Measurements from ENCODE around the gene MYOM1.

The MYOM1 gene

DNA sequence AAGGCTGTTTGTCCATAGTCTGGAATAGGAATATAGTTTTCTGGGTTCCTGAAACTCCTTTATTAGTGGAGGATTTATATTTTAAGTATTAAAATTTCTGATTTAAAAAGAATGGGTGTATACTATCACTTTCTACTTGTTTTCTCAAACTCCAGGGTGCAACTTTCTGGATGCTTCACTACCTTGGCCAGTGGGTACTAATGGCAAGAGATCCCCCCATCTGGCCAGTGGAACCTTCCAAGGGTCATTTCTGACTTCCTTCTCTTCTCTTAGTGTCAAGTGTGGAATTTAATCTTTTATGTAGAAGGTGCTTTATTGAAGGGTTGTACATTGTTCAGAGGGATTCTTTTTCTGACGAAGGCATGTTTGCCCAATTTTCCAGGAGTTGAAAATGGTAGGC lies 120.4 kb downstream of the MYOM1 start:
- Histone ChIP-seq H3K9ac (ENCODE audit: insufficient read length) (no peak overlapping the region), H3K4me3 (no peak overlapping the region), H3K36me3 (ENCODE audit: insufficient read depth, low read length) (no peaks in the 10 kb centered on the region), H3K27ac (no peak overlapping the region), H3K9me3 (ENCODE audit: low read depth, low read length) (no peaks in the 10 kb centered on the region)
- no peak for TF ChIP-seq FOXP2 (optimal IDR thresholded peaks at IDR 0.05; ENCODE audit: control extremely low read depth, extremely low read length, insufficient read depth)
- no peak for TF ChIP-seq EZH2 (IDR thresholded peaks at IDR 0.05)
- TF ChIP-seq POLR2AphosphoS5 (IDR thresholded peaks at IDR 0.05; ENCODE audit: borderline replicate concordance, low read depth, low read length): no peak
- no peak for DNase-seq (ENCODE audit: low read depth, low spot score)

DNA sequence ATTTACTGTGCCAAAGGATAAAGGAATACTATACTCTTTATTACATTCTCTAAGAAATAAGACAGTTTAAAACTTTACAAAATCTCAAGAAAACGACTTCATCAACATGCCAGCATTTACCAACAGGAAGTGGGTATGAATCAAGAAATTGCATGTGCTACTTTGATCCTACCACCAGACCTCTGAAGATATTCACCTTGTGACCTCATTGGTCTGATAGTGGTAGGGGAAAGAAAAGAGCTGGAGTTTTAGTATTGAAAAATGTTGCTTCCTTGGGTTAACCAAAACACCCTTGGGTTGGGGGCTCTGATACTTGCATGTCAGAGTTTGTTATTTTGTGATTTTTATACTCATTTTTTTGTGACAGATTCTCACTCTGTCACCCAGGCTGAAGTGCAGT lies 122.7 kb downstream of the MYOM1 start:
- Histone ChIP-seq H3K36me3 (ENCODE audit: insufficient read depth, low read length) (no peaks in the 10 kb centered on the region), H3K9ac (ENCODE audit: insufficient read length) (no peak overlapping the region), H3K27ac (peak overlapping the region; percentile 4; the same call in 1 of the 2 replicates), H3K4me3 (peak overlapping the region; percentile 33; the same call in 1 of the 2 replicates), H3K9me3 (ENCODE audit: low read depth, low read length) (no peaks in the 10 kb centered on the region)
- no peak for DNase-seq (ENCODE audit: low read depth, low spot score)
- TF ChIP-seq EZH2 (IDR thresholded peaks at IDR 0.05): no peak
- no peak for TF ChIP-seq FOXP2 (optimal IDR thresholded peaks at IDR 0.05; ENCODE audit: control extremely low read depth, extremely low read length, insufficient read depth)
- no peak for TF ChIP-seq POLR2AphosphoS5 (IDR thresholded peaks at IDR 0.05; ENCODE audit: borderline replicate concordance, low read depth, low read length)

DNA sequence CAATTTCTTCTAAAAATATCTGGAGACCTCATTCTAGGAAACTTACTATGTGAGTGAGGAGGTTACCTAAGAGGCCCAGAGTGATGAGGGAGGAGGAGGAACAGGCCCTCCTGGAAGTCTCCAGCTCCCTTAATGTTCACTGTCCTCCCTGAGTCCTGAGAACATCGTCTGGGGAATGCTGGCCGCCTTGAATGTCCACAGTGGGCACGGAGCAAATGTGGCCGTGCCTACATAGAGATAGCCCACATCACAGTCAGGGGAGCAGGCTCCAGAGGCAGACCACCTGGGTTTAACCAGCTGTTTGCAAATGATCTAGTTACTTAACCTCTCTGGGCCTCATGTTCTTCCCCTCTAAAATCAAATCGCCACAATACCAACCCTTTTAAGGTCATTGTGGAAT lies 123.8 kb downstream of the MYOM1 start:
- no peak overlapping the region for H3K9ac ChIP-seq (ENCODE audit: insufficient read length)
- no peak overlapping the region for H3K27ac ChIP-seq
- no peak for DNase-seq (ENCODE audit: low read depth, low spot score)
- H3K4me3 ChIP-seq: no peak overlapping the region
- no peaks in the 10 kb centered on the region for H3K36me3 ChIP-seq (ENCODE audit: insufficient read depth, low read length)
- H3K9me3 ChIP-seq (ENCODE audit: low read depth, low read length): no peaks in the 10 kb centered on the region
- TF ChIP-seq EZH2 (IDR thresholded peaks at IDR 0.05) (no peak), FOXP2 (optimal IDR thresholded peaks at IDR 0.05; ENCODE audit: control extremely low read depth, extremely low read length, insufficient read depth) (no peak), POLR2AphosphoS5 (IDR thresholded peaks at IDR 0.05; ENCODE audit: borderline replicate concordance, low read depth, low read length) (no peak)

DNA sequence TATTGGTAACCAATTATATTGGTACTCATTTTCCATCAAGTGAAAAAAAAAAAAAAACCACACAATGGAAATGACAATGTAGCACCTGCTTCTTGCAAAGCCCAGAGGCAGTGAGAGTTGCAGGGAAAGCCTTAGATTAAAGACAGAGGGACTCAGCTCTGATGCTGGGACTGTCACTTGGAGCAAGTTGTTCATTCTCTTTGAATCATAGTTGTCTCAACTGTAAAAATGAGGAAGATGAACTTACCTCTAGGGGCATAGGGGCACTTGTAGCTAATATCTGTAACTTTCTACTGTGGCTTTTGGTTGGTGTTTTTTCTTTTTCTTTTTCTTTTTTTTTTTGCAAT lies 125.5 kb downstream of the MYOM1 start:
- H3K4me3 ChIP-seq: no peak overlapping the region
- no peak for TF ChIP-seq EZH2 (IDR thresholded peaks at IDR 0.05)
- H3K36me3 ChIP-seq (ENCODE audit: insufficient read depth, low read length): no peaks in the 10 kb centered on the region
- no peak for DNase-seq (ENCODE audit: low read depth, low spot score)
- no peak overlapping the region for H3K9ac ChIP-seq (ENCODE audit: insufficient read length)
- H3K9me3 ChIP-seq (ENCODE audit: low read depth, low read length): no peaks in the 10 kb centered on the region
- no peak overlapping the region; the same call in 1 of the 2 replicates for H3K27ac ChIP-seq

DNA sequence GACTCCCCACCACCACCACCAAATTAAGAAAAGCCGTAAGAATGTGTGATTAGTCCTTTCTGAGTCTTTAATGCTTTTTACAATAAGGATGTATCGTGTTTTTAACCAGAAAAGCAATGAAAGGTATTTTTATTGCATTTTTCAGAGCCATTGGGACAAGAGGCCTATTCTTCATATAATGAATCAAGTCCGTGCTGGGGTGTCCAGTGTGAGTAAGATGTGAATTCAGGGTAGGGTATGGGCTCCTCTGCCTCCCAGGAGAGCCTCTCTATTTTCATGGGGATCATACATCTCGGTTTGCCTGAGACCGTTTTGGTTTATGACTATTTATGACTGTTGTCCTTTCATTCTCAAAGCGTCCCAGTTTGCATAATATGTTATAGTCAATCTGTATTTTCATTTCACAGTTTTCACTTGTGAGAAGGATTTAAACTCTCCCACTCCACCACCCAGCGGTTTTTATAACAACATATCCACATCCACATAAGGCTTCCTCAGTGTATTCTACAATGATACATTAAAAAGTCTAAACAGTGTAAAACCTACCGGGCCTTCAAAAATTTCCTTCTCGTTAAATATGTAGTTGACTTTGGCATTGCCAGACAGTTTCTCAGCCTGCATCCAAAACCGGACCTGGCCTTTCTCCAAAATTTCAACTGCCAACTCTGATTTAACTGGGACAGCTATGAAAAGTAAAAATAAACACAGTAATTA lies 126.0 kb downstream of the MYOM1 start:
- TF ChIP-seq EZH2 (IDR thresholded peaks at IDR 0.05) (no peak), FOXP2 (optimal IDR thresholded peaks at IDR 0.05; ENCODE audit: control extremely low read depth, extremely low read length, insufficient read depth) (no peak), POLR2AphosphoS5 (IDR thresholded peaks at IDR 0.05; ENCODE audit: borderline replicate concordance, low read depth, low read length) (no peak)
- no peak overlapping the region for H3K9ac ChIP-seq (ENCODE audit: insufficient read length)
- no peak overlapping the region for H3K4me3 ChIP-seq
- DNase-seq (ENCODE audit: low read depth, low spot score): no peak
- H3K9me3 ChIP-seq (ENCODE audit: low read depth, low read length): no peaks in the 10 kb centered on the region
- no peak overlapping the region; the same call in 1 of the 2 replicates for H3K27ac ChIP-seq
- no peaks in the 10 kb centered on the region for H3K36me3 ChIP-seq (ENCODE audit: insufficient read depth, low read length)

DNA sequence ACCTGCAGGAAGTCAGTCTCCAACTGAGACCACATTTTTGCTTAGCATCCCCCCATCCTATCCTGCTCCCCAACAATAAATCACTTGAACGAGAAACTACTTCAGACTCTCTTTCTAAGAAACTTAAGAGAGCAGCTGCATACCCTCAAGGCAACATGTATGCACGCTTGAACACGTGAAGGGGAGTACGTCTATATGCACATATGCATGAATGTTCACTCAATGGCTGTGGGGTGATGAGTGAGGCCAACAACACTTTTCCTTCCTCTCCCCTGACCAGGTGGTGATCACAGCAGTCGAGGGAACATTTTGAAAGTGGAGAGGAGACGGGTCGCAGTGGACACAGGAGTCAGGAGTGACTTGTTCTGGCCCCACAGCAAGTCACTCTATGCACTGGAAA lies 127.0 kb downstream of the MYOM1 start:
- DNase-seq (ENCODE audit: low read depth, low spot score): no peak
- no peaks in the 10 kb centered on the region for H3K36me3 ChIP-seq (ENCODE audit: insufficient read depth, low read length)
- H3K4me3 ChIP-seq: no peak overlapping the region
- TF ChIP-seq POLR2AphosphoS5 (IDR thresholded peaks at IDR 0.05; ENCODE audit: borderline replicate concordance, low read depth, low read length) (no peak), EZH2 (IDR thresholded peaks at IDR 0.05) (no peak), FOXP2 (optimal IDR thresholded peaks at IDR 0.05; ENCODE audit: control extremely low read depth, extremely low read length, insufficient read depth) (no peak)
- no peak overlapping the region for H3K9ac ChIP-seq (ENCODE audit: insufficient read length)
- no peak overlapping the region for H3K27ac ChIP-seq
- H3K9me3 ChIP-seq (ENCODE audit: low read depth, low read length): no peaks in the 10 kb centered on the region

DNA sequence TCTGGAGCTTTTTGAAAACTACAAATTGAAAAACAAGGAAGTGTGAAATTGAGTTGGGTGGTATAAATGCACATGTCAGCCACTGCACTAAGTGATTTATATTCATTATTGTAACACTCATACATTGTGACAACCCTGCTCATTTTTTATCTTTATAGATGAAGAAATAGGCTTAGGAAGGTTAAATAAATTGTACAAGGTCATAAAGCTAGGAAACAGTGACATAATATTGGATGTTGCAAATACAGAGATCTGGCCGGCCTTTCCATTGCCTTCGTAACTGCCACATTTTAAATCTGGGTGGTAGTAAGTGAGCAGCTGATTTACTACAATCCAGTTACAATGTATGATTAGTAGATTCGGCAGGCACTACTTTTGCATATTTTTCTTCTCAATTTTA lies 130.2 kb downstream of the MYOM1 start:
- no peaks in the 10 kb centered on the region for H3K9me3 ChIP-seq (ENCODE audit: low read depth, low read length)

DNA sequence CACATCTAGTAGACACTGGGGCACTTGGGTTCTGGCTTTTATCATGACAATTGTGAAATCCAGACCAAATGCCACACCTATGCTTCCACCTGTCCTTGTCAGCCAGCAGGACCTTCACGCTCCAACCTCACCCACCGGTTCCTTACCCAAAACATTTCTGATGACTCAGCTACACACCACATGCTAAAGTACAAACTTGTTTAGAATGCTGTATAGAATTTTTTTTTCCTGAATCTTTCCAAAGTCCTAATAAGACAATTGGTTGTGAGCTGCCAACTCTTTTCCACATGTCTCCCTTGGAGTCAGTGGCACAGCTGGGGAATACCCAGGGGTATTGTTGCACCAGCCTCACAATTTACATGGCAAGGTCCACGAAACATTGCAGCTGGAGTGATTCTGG lies 131.3 kb downstream of the MYOM1 start:
- TF ChIP-seq EZH2 (IDR thresholded peaks at IDR 0.05) (no peak), POLR2AphosphoS5 (IDR thresholded peaks at IDR 0.05; ENCODE audit: borderline replicate concordance, low read depth, low read length) (no peak), FOXP2 (optimal IDR thresholded peaks at IDR 0.05; ENCODE audit: control extremely low read depth, extremely low read length, insufficient read depth) (no peak)
- Histone ChIP-seq H3K9me3 (ENCODE audit: low read depth, low read length) (no peaks in the 10 kb centered on the region), H3K9ac (ENCODE audit: insufficient read length) (no peak overlapping the region), H3K27ac (no peak overlapping the region), H3K36me3 (ENCODE audit: insufficient read depth, low read length) (no peaks in the 10 kb centered on the region), H3K4me3 (no peak overlapping the region)
- no peak for DNase-seq (ENCODE audit: low read depth, low spot score)

More for the DNA sequence above, 130.2 kb downstream of the MYOM1 start:
- Histone ChIP-seq H3K4me3 (no peak overlapping the region), H3K27ac (peak overlapping the region; percentile 61), H3K9ac (ENCODE audit: insufficient read length) (no peak overlapping the region), H3K36me3 (ENCODE audit: insufficient read depth, low read length) (no peaks in the 10 kb centered on the region)
- no peak for TF ChIP-seq FOXP2 (optimal IDR thresholded peaks at IDR 0.05; ENCODE audit: control extremely low read depth, extremely low read length, insufficient read depth)
- no peak for TF ChIP-seq POLR2AphosphoS5 (IDR thresholded peaks at IDR 0.05; ENCODE audit: borderline replicate concordance, low read depth, low read length)
- TF ChIP-seq EZH2 (IDR thresholded peaks at IDR 0.05): no peak
- no peak for DNase-seq (ENCODE audit: low read depth, low spot score)

DNA sequence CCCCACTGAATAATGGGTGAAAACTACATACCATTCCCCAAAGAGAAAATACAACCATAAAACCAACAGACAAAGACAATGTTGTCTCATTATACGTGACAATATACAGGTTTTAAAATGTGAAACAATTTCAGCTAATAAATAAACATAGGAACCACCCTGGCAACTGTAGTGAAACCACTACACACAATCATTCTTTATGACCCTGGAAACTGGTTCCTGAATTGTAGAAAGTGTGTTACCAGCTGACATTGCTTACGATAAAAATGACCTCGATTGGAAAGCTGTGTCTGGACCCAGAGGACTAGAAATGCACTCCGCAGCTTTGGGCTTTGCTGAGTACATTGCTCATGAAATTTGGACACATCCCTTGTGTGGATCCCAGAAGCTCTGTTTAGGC lies 132.9 kb downstream of the MYOM1 start:
- no peak overlapping the region for H3K4me3 ChIP-seq
- no peaks in the 10 kb centered on the region for H3K36me3 ChIP-seq (ENCODE audit: insufficient read depth, low read length)
- H3K27ac ChIP-seq: no peak overlapping the region
- no peak overlapping the region for H3K9ac ChIP-seq (ENCODE audit: insufficient read length)
- DNase-seq (ENCODE audit: low read depth, low spot score): no peak
- no peaks in the 10 kb centered on the region for H3K9me3 ChIP-seq (ENCODE audit: low read depth, low read length)
- TF ChIP-seq EZH2 (IDR thresholded peaks at IDR 0.05) (no peak), FOXP2 (optimal IDR thresholded peaks at IDR 0.05; ENCODE audit: control extremely low read depth, extremely low read length, insufficient read depth) (no peak), POLR2AphosphoS5 (IDR thresholded peaks at IDR 0.05; ENCODE audit: borderline replicate concordance, low read depth, low read length) (no peak)

Data from SK-N-MC (cell line).